Ureter (tissue), 1 donor: ENCODE measurements around the gene C11orf87. TPM values are rescaled to one million over a fixed set of nuclear protein-coding genes. Genes with fewer than 3 reads are reported as not detected.

Experiments used
- DNase-seq: peaks from one replicate; pipeline ENCODE4 v3.0.0-alpha.2; 2020; ENCODE audit warnings: low spot score
- total RNA-seq: library from RNA; stranded (reverse); gene quantifications from one replicate; pipeline ENCODE4 v1.2.4, GENCODE V29; 2023
- donor health status: DM: yes; HTN: yes; CAD: no.

C11orf87 gene
- total RNA-seq, 1 donor from 2014 or later = 5.9 TPM

DNA sequence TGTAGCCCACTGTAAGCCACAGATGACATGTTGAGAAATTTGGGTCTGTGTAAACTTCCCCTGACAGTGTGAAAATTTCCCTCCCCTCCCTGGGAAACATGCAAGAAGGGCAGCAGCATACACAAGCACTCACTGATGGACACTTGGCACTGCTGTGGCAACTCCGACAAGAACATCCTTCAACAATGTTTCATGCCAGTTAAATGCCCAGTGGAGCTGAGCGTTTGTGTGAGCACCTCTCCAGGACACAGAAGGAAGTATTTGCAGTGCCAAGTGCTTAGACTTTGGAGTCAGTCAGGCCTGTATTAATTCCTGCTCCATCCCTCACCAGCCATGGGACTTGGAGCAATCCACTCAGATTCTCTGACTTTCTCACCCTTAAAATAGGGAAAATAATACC, 17.7 kb downstream of the C11orf87 start:
- no peak for DNase-seq

DNA sequence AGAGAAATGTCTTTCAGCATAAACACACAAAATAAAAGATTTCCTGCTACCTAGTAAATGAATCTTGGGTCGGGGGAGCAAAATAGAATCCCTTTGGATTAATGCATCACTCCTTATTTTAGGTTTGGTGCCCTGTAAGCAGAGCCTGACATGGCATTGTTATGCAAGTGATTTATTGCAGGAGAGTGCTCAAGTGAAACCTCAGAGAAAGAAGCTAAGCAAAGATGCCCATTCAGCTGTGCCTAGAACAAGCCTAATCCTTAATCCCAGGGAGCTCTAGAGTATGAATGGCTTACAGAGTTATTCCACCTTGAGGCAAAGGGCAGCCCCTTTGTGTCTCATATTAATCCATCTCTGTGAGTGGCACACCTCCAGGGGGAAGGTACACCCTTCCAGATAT, 21.1 kb downstream of the C11orf87 start:
- no peak for DNase-seq

DNA sequence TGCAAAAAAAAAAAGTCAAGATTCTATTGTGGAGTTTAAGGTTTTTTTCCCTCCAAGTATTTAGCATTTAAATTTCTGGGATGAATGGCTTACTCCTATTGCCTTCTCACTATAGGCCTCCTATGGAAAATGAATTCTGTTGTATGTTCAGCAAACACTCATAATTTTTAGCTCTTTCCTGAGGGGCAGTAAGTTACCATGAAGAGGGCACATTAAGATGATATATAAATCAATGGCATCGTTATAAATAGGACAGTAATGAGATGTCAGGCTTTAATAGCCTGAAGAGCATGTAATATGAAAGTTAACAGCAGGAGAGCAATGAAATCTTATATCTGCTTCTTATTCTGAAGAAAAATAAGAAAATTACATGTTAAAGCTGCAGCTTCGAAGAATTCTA, 32.9 kb downstream of the C11orf87 start:
- DNase-seq = no peak
